Activated CD4-positive, alpha-beta T cell treated with anti-CD3 and anti-CD28 coated beads, Interleukin-2, amount 50 U/mL, for 48 hours (primary cell): Measurements from ENCODE around the gene SUPT3H.

Source experiments
- DNase-seq, 2 experiments: peaks; one replicate each; pipeline ENCODE4 v3.0.0-alpha.2; 2020

Gene SUPT3H

DNA sequence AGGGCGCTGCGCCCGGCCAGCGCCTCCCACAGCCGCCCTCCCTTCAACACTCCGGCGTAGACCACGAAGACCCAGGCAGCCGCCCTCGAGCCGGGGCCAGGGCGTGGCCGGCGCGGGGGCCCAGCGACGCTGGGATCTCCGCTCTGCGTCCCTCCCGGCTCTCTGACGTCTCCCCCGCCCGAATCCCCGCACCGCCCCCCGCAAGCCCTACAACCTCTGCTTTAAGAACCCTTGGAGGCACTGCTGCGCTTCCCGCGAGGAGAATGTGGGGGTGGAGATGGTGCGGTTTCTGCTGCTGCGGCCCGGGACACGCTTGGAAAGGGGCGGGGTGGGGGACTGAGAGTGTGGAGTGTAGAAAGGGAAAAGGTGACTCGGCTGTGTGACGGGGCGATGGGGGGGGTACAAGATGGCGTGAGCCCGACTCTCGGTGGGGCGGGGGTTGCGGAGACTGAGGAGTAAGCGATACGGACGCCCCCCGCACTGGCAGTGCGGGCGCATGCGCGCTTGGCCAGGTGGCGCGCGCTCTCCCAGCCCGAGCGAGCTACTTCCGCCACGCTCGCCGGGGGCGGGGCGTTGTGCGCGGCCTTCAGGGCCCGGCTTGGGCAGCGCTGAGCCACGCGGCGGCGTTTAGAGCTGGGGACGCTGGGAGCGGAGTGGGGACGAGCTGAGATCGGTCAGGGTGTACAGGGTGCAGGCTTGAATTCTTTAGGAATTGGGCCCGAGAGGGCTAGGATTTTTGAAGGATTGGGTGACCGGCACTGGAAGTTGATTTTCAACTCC lies at the start of gene SUPT3H:
Gene SUPT3H (minus strand): TSS at position 381 of the 780 bp plus-strand sequence.
- peak; percentile 92 to 94 for DNase-seq

DNA sequence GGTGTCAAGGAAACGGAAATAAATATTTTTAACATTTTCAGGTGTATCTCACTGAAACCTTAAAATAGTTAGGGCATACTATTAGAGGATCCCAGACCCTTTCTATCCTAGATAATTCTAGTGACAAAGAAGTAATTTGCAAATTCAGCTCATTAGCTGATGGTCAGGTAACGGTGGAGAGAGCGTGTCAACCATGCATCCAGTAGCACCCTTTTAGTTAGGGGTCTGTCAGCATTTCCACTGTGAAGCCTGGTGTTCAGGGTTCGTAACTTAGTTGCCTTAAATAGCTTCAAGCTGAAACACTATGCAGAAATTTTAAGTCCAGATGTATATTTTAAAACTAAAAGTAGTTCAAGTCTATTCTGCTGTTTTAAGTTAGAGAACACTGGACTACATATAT lies 48.5 kb upstream of the SUPT3H start:
- no peak for DNase-seq

DNA sequence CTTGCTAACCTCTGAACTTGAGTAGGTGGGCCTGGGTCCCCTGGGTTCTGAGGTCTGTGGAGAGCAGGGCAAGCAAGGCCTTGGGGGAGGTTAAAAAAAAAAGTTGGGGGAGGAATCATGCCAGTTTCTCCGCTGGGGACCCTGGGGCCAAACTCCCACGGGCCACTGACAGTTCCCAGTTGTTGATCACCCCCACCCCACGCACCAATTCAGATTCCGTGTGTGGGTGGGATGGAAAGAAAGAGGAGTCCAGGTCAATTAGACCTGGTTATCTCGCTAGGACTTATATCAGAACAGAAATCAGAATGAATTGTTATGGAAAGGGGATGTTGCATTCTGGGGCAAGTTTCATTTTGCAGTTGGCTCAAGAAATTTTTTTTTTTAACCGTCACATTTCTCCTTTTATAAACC lies 46.7 kb upstream of the SUPT3H start:
- DNase-seq = peak; percentile 59 to 70

DNA sequence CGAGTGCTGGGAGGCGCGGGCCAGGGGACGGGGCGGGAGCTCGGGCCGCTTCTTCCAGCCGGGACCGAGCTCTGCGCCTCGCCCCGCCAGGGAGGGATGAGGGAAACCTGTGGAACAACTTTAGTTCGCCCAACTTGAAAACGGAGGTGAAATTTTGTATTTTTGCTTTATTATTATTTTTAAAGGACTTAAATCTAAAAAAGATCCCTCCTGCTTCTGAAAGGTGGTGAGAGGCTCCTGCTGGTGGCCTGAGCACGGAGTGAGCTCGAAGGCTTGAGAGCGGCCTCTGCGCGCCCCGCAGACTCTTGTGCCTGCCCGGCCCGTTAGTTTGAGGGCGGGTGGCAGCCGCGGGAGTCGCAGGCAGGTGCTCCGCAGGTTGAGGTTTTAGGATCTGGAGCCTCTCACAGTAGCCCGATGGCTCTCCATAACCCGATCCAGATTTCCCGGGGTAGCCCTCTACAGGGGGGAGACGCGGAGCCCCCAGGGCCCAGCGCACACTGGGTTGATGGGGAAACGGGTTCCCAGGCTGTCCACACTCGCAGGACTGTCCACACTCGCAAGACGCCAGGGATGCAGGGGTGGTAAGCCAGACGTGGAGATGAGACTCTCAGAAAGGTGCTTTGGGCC lies 46.2 kb upstream of the SUPT3H start:
- peak; percentile 26 to 40 for DNase-seq

DNA sequence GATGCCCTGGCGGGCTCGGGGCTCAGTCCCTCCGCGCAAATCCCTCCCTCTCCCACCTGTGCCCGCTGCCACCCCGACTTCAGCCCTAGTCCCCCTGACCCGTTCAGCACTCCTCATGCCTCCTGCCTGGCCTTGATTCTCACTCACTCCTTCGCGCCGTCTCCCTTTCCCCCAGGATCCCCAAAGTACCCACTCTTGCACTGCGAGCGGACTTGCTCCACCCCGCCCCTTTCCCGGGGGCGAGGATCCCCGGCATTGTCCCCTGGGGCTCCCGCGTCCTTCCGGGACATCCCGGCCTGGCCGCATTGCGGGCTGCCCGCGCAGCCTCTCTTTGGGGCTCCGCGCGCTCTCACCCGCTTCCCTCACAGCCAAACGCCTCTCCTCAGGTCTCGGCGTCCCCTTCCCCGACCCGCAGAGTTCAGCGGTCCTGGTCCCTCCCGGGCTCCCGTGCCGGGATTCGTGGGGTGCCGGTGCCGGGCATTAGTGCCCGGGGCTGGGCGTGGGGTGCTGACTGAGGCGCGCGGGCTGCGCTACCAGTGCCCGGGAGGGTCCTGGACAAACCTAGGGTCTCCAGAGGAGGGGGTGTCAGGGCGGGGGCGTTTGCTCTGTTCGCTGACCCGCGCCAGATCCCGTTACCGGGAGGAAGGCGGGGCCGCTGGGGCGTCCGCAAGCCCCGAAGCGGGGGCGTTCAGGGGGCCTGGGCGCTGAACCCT lies 45.5 kb upstream of the SUPT3H start:
- peak; percentile 55 to 65 for DNase-seq

DNA sequence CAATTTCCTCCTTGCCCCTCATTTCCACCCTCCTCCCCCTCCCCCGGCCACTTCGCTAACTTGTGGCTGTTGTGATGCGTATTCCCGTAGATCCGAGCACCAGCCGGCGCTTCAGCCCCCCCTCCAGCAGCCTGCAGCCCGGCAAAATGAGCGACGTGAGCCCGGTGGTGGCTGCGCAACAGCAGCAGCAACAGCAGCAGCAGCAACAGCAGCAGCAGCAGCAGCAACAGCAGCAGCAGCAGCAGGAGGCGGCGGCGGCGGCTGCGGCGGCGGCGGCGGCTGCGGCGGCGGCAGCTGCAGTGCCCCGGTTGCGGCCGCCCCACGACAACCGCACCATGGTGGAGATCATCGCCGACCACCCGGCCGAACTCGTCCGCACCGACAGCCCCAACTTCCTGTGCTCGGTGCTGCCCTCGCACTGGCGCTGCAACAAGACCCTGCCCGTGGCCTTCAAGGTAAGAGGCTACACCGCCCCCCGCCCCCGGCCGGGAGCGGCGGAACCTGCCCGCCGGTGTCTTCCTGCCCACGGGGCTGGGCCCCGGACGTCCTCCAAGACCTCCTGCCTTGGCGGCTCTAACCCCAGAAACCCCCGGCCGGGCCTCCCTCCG lies 44.9 kb upstream of the SUPT3H start:
- peak; percentile 61 to 69 for DNase-seq

DNA sequence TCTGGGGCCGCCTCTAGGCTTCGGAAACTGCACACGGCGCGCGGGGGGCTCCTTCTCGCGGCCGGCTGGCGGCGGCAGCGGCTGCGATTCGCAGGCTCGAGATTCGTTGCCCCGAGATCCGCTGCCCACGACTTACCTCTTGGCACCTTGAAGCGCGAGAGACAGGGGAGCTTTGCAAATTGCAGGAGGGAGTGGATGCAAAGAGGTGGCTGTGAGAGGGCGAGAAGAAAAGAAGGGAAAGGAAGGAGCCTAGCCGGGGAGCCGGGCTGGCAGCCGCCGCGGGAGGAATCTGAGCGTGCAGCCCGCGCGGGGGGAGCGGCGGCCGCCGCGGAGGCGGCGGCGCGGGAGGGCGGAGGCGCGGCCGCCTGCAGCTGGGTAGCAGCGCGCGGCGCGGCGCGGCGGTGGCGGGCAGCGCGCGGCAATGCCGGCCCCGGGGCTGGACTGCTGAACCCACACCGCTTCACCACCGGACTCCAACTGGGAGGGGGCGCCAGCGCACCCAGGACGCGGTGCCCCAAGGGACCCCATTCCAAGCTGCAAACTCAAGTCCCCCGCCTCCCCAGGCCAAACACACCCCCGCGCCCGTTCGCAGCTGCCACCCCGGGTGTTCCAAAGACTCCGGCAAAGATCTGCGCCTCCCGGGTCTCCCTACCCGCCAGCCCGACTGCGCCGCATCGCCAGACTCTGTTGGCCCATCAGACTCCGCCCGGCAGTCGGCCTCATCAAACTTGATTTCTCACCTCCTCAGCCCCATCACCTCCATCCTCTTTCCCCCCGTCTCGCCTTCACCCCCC lies 44.2 kb upstream of the SUPT3H start:
- peak; percentile 68 to 73 for DNase-seq

DNA sequence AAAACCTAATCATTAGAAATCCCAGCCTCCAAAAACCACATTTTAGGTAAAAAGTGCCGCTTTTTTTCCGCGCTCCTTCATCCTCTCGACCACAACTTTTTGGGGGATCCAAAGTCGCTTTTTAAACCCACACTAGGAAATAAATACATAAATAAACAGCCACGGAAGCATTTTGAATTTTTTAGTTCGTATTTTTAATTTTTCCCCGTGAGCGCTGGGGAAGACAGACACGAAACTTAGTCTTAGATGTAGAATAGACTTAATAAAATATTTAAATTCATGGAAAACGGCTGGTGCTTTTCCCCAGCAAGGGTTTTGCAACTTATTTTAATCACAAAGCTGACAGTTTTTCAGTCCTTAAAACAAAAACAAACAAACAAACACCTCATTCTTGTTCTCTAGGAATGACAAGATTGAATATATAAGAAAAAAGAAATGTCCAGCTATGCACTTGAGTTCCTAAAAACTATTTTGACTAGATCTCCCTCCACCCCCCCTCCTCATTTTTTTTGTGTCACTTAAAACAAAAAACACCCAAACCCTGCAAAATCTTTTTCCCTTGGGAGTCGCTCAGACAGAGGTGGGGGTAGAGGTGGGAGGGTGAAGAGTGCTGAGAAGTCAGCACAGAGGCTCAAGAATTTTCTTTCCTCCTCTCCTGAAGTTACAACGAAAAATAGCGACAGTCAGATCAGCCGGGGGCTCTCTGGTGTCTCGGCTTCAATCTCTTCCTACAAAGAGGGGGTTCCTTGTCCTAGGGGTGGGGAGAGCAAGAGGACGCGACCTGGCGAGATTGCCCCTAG lies 43.4 kb upstream of the SUPT3H start:
- DNase-seq = no peak

DNA sequence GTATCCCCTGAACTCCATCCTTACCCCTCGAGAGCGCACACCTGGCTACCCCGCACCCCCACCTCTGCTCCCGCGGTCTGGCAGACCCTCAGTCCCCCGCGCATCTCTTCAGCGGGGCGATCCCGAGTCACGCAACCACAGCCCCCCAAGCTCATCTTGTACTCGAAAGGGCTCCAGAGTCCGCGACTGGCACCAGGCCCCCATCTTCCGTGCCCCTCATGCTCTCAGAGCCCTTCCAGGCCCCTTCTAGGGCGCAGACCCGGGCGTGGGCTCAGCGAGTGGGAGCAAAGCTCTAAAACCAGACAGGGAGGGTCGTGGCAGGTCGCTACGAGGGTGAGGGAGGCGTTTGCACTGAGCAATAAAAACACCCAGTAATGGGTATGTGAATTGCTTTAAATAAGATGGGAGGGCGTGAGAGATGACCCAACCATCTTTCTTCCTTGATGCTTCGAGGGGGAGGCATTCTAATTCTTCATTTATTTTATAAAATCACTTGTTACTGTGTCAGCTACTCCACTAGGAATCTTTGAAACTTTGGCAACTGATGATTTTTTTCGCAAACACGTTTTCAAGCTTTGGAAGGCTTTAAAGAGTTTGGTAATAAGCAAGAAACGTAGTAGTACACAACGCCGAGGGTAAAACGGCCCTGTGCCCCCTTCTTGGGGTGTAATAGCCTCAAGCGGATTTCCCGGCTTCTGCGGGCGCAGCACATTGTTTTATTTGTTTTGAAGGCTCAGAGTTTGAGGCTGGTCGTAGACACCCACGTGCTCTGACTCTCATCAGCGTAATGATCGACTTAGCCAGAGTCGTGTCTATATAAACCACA lies 42.6 kb upstream of the SUPT3H start:
- peak; percentile 63 to 75 for DNase-seq

DNA sequence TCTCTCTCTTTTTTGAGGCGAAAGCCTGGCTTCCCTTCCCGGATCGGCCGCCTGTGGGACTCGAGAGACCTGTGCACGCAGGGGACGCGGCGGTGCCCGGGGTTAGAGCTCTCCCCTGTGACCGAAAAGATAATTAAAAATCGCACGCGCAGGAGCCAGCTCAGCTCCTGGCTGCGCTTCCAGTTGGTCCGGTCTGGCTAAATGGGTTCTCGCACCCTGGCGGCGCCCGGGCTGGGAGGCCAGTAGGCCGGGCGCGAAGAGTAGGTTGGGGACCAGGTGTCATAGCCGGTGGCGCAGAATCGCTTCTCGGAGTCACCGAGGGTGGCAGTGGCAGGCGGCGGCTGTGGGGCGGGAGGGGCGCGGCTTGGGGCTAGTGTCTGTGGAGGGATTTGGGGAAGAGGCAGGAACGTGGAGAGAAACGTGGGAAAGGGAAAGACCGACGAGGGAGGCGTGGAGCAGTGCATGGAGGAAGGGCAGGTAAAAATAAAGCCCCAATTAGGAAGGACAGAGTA lies 41.9 kb upstream of the SUPT3H start:
- DNase-seq = peak; percentile 70 to 79

DNA sequence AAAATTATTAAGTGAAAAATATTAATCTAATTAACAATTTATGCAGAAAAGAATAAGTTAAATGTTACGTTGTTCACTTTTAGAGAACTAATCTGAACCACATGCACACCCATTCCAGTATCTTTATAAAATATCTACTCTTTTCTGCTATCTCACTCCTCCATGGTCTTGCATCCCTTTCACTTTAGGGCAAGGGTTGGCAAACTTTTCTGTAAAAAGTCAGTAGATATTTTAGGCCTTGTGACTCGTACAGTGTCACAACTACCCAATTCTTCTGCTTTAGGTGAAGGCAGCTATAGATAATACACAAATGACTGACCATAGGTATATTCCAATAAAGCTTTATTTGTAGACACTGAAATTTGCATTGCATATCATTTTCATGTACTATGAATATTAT lies 39.7 kb upstream of the SUPT3H start:
- no peak for DNase-seq

DNA sequence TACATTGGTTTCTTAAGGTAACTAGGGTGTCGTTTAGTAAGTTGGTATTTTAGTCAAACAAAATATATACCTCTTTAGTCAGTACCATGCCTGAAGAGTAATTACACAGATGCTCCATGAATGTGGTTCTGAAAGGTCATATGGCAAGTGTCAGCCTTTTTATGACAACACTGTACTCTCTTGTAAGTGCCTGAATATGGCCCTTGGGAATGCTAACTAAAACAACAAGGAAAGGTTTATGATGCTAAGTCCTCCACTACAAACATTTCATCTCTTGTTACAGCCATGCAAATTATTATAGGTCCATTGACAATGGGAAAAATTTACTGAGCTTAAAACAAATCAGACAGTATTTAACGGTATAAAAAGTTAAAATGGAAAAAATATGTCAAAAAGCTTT lies 39.0 kb upstream of the SUPT3H start:
- no peak for DNase-seq

DNA sequence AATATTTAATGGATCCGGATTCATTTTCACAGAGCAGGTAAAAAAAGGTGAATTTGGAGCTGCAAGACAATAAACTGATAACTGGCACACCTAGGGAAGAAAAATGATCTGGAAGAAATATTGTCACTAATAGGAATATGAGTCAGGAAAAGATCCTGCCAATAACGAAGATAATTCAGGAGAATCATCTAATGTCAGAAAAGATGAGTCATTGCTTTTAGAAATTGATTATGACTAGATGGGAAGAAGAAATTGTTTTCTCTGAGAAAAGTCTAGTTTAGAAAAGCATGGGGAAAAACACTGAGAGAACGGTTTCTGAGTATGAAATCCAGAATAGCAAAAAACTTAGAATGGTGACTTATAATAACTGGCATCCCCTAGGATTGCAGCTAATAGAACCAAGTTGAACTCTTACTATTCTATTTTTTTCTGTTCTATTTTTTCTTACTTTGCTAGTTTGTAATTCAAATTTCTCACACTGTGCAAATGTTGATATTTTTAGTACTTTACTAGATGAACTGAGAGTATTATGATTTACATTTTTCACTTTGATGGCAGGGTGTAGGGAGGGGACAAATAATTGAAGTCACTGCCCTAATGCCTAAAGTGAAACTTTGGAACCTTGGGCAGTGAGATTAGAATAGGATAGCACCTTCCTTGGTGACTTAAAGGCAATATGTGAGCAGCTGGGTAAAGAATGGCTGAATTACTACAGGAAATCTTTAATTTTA lies 38.2 kb upstream of the SUPT3H start:
- DNase-seq = no peak

DNA sequence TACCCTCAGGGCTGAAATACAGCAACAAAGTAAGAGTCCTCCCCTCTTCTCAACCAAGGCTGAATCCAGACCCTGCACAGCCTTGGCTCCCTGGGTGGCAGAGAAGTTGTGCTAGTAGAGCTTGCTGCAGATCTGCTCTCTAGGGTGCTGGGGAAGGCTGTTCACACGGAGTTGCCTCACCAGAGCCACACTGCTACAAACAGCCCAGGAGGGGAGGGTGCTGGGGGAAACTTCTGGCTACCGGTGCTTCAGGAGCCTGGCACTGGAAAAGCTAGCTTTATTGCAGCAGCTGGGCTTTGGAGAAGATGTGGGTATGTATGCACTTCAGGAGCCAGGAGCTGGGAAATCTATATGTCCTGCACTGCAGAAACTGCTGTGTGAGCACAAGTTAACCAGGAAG lies 37.6 kb upstream of the SUPT3H start:
- DNase-seq = no peak

DNA sequence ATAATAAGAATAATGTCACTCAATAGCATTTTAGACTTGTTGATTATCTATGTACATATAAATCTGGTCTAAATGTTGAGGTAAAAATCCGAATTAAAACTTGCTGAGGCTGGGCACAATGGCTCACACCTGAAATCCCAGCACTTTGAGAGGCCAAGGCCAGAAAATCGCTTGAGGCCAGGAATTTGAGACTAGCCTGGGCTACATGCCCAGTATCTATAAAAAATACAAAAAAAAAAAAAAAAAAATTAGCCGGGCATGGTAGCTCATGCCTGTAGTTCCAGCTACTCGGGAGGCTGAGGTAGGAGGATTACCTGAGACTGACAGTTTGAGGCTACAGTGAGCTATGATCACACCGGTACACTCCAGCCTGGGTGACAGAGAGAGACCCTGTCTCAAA lies 34.2 kb upstream of the SUPT3H start:
- DNase-seq = no peak

DNA sequence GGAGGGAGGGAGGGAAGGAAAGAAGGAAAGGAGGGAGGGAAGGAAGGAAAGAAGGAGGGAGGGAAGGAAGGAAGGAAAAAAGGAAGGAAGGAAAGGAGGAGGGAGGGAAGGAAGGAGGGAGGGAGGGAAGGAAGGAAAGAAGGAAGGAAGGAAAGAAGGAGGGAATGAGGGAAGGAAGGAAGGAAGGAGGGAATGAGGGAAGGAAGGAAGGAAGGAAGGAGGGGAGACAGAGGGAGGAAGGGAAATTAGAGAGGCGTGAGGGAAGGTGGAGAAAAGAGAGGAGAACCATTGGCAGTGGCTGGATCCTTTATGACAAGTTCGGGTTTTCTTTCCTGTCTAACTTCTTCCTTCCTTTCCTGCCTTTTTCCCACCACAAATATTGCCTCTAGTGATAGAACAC lies 22.3 kb upstream of the SUPT3H start:
- DNase-seq = no peak

DNA sequence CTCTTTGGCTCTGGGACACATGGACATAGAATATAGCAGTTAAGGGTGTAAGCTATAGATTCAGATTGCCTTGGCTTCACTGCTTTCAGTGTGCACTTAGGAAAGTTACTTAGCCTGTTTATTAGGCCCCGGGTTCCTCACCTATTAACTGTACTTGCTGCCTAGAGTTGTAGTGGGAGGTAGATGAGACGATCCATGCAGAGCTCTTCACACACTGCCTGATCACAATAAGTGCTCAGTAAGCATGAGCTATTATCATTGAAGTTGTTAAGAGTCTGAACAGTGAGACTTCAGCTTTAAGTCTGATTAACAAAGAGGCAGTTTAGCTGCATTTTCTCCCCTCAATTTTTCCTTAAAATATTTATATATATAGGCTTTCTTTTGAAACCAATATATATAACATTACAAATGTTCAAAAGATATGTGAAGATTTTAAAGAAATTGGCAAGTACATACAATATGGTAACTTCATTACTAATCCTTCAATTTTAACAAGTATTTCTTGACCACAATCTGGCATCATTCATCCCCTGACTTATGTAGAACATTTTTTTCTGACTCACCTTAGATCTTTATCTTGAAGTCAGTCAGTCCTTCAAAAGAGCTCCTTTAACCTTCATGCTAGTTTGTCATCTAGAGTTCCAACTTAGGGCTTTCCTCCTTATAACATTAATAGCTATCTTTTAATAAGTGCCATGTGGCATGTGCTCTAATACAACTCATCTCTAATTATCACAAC lies 20.5 kb upstream of the SUPT3H start:
- no peak for DNase-seq

DNA sequence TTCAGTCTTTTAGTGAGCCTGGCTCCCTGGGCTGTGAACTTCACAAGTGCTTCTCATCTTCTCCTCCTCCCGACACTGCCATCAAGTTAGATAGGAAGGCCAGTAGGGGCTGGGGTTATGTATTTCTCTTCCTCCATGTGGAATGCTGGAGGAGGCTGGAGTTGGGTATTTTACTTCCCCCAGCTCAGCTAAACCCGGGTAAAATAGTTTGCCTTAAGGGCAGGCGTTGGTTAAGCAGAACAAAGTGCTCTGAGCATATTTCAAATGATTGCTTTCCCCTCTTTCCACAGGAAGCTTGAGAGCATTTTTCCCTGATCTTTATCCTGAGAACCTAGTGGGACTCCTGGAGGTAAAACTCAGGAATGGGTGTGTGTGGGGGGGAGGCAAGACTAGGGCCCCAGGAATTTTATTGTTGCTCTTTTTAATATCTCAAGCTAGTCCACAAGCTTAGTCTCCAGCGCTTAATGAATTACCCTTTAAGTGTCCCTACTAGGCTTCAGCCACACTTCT lies 16.9 kb upstream of the SUPT3H start:
- no peak for DNase-seq

DNA sequence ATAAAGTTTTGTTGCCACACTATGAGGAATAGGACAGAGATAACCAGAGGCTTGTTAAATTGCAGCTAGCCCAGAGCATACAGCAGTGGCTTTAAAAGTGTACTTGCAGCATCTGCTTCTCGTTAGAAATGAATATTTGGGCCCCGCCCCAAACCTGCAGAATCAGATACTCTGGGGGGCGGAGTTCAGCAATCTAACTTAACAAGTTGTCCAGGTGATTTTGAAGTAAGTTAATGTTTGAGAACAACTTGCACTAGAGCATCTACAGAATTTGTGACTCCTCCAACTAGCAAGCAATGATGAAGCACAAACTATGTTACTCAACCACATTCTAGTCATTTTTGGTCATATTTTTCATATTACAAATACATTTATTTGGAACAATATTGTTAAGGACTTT lies 10.6 kb upstream of the SUPT3H start:
- DNase-seq = no peak
